ENCODE data around the gene CARD6.

DNA sequence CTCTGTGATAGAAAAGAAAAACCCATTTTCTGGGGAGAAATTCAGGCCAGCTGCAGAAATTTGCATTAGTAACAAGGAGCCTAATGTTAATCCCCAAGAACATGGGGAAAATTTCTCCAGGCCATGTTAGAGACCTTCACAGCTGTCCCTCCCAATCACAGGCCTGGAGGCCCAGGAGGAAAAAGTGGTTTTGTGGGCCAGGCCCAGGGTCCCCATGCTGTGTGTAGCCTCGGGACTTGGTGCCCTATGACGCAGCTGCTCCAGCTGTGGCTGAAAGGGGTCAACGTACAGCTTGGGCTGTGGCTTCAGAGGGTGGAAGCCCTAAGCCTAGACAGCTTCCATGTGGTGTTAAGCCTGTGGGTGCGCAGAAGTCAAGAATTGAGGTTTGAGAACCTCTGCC is 41.1 kb downstream of the CARD6 start:
- no peak for TF ChIP-seq EZH2phosphoT487 (IDR thresholded peaks at IDR 0.05)
- TF ChIP-seq, protein P1, sequence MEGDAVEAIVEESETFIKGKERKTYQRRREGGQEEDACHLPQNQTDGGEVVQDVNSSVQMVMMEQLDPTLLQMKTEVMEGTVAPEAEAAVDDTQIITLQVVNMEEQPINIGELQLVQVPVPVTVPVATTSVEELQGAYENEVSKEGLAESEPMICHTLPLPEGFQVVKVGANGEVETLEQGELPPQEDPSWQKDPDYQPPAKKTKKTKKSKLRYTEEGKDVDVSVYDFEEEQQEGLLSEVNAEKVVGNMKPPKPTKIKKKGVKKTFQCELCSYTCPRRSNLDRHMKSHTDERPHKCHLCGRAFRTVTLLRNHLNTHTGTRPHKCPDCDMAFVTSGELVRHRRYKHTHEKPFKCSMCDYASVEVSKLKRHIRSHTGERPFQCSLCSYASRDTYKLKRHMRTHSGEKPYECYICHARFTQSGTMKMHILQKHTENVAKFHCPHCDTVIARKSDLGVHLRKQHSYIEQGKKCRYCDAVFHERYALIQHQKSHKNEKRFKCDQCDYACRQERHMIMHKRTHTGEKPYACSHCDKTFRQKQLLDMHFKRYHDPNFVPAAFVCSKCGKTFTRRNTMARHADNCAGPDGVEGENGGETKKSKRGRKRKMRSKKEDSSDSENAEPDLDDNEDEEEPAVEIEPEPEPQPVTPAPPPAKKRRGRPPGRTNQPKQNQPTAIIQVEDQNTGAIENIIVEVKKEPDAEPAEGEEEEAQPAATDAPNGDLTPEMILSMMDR (IDR thresholded peaks at IDR 0.05) = no peak
